RWPE1 (cell line): ENCODE data around the gene XK.

Experiments used
- CTCF ChIA-PET: fragments of 350-600 bp; sonication (Branson Sonifier 250); formaldehyde crosslinking; extraction: SDS; loops from one replicate; lab custom pipeline; 2021; lab: Yijun Ruan, JAX
- POLR2A ChIA-PET: fragments of 400-600 bp; formaldehyde crosslinking; extraction: SDS; loops from one replicate; lab custom pipeline; 2020; ENCODE audit warnings: antibody characterized with exemption; ENCODE audit not compliant: low non-redundant PET; lab: Yijun Ruan, JAX
- DNase-seq: peaks from one replicate; pipeline ENCODE4 v3.0.0; 2012; ENCODE audit warnings: low spot score
- H3K27ac ChIP-seq: fragments of 450-650 bp; 2 replicates; pipeline ENCODE4 v1.5.1; 2017
- TF ChIP-seq, protein P1 (sequence below): fragments of 450-650 bp; conservative IDR thresholded peaks from 2 replicates; pipeline ENCODE4 v1.5.1; 2017; ENCODE audit warnings: low read depth, mild to moderate bottlenecking

XK gene

DNA sequence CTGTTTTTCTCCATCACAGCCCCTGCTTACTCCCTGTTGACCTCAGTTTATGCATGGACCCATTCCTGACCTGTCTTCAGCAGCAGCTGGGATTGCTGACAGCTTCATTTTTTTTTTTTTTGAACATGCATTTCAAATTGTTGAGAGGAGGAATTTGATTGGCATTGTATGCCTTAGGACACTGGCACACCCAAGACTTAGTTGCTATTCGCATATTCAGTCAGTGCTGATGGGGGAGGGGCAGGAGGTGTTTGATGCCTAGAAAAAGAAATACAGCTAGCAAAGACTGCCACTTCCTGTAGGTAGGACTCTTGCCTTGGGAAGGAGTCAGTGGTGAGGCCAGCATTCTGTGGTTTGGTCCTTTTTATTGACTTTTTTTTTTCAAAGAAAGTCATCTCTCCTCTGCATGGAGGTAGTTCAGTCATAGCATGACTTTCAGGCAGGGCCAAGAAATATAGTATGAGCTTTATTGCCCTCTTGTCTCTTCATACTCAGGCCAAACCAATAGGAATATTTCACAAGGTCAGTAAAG lies 33.6 kb upstream of the XK start:
- POLR2A ChIA-PET, result no interaction called here
- H3K27ac ChIP-seq, result no peak overlapping the region
- CTCF ChIA-PET, result no interaction called here
- DNase-seq, result no peak
- TF ChIP-seq, protein P1, sequence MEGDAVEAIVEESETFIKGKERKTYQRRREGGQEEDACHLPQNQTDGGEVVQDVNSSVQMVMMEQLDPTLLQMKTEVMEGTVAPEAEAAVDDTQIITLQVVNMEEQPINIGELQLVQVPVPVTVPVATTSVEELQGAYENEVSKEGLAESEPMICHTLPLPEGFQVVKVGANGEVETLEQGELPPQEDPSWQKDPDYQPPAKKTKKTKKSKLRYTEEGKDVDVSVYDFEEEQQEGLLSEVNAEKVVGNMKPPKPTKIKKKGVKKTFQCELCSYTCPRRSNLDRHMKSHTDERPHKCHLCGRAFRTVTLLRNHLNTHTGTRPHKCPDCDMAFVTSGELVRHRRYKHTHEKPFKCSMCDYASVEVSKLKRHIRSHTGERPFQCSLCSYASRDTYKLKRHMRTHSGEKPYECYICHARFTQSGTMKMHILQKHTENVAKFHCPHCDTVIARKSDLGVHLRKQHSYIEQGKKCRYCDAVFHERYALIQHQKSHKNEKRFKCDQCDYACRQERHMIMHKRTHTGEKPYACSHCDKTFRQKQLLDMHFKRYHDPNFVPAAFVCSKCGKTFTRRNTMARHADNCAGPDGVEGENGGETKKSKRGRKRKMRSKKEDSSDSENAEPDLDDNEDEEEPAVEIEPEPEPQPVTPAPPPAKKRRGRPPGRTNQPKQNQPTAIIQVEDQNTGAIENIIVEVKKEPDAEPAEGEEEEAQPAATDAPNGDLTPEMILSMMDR, result no peak

DNA sequence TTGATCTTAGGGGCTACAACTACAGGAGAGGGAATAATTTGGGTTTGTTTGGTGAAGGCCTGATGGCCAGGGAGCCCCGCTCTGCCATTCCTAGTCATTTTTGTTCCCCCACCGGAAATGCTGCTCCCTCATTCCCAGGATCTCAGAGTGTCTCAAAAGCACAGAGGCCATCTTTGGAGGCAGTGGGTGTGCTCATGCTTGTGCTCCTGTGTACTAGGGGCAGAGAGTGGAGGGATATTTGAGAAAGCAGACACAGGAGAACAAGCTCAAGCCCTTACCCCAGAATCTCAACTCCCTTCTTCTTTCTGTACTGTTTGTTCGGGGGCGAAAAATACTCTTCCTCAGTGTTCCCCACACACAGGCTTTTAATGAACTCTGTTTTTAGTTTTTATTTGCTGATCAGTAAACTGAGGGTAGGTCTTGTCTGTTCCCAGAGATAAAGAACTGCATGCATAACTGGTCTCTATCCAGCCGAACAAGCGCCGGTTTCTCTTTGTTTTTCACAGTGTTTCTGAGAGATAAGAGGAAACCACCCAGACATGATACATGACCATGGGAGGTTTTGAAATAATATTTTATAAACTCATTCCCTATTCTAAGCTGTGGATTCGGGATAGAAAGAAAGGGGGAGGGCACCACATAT lies 32.9 kb upstream of the XK start:
- TF ChIP-seq, protein P1, result no peak
- CTCF ChIA-PET, result no interaction called here
- DNase-seq, result no peak
- H3K27ac ChIP-seq, result no peak overlapping the region
- POLR2A ChIA-PET, result no interaction called here

DNA sequence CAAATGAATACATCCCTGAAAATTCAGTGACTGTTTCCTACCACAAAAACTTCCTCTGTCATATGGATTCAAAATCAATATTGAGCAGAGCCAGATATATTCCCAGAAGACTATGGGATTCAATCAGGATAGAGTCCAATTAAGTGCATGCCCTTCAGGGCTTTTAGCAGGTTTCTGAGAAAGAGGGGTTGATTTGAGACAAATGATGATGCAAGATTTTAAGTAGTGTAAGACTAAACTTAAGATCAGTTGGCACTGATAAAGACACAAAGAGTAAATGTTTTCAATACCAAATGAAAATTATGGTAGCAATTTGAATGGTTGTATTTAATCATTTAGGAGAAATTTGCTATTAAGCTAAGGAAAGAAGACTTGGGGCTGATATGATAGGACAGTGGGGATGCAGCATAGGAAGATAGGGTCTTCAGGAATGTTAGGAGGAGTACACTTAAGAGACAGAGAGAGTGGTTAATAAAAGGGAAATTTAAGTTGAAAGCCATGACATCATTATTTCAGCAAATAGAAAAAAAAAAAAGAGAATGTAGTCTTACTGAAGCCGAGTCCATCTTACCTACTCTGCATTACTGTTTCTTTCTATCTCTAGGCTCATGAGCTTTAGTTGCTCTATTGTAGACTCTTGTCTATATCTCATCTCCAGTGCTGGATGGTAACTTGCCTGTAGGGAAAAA lies 32.0 kb upstream of the XK start:
- no peak overlapping the region for H3K27ac ChIP-seq
- TF ChIP-seq, protein P1, result no peak
- CTCF ChIA-PET, result interaction anchor here (0.7 kb wide), 1 partner anchor 64 kb away, joined by 4 read pairs; no protein-coding TSS in a partner anchor
- POLR2A ChIA-PET, result no interaction called here
- DNase-seq, result no peak

GRCh38 chrX:37658343-37659030 lies 27.1 kb upstream of the XK start:
- CTCF ChIA-PET, result no interaction called here
- DNase-seq, result no peak
- H3K27ac ChIP-seq, result no peak overlapping the region
- POLR2A ChIA-PET, result no interaction called here
- TF ChIP-seq, protein P1, result no peak

GRCh38 chrX:37659047-37659446 lies 26.5 kb upstream of the XK start:
- CTCF ChIA-PET, result no interaction called here
- no peak for DNase-seq
- POLR2A ChIA-PET, result no interaction called here
- TF ChIP-seq, protein P1, result no peak
- H3K27ac ChIP-seq, result no peak overlapping the region

- ChIA-PET CTCF (no interaction called here), POLR2A (no interaction called here)
- TF ChIP-seq, protein P1, result no peak
- no peak for DNase-seq
- no peak overlapping the region for H3K27ac ChIP-seq
These were observed 23.4 kb upstream of the XK start for GRCh38 chrX:37662181-37662580.
